Stimulated activated CD4-positive, alpha-beta T cell treated with anti-CD3 and anti-CD28 coated beads, Interleukin-12 subunit alpha, Interleukin-12 subunit beta, amount 100 ng/mL, for 24 hours (primary cell): Measurements from ENCODE around the gene UNC5A.

Experiments
- DNase-seq, 2 experiments: peaks; one replicate each; pipeline ENCODE4 v3.0.0-alpha.2; 2020; ENCODE audit warnings: low read depth in 2 of 2

Gene UNC5A

DNA sequence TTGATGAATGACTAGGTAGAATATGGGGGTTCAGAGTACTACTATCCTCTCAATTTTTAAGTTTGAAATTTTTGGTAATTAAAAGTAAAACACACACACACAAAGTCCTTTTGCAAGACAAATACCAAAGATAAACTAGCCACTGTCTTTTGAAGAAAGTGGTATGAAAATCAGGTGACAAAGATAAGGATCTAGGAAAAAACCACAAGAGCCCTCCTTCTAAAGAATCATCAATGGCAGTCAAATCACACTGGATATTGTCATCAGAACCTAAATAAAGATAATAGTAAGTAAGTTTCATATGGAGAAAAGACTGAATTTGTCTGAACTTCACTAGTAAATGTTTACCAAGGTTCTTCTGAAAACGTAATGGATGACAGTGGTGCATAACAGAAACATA lies 119.3 kb downstream of the UNC5A start:
- no peak for DNase-seq
